AG04449 (cell line): ENCODE results near the gene SLAMF8.

Source experiments
- CTCF ChIA-PET: fragments of 350-600 bp; formaldehyde crosslinking; extraction: SDS; loops from one replicate; lab custom pipeline; 2021; ENCODE audit warnings: antibody characterized with exemption; lab: Yijun Ruan, JAX
- POLR2A ChIA-PET: fragments of 400-600, 350-600 bp; formaldehyde crosslinking; extraction: SDS; loops from one replicate; lab custom pipeline; 2020; ENCODE audit warnings: antibody characterized with exemption, inconsistent platforms; lab: Yijun Ruan, JAX
- DNase-seq: peaks from one replicate; pipeline ENCODE4 v3.0.0-alpha.2; 2010; ENCODE audit warnings: low read depth, low spot score
- H3K4me3 ChIP-seq: 2 replicates; pipeline ENCODE4 v1.5.1; 2011; ENCODE audit warnings: low read depth, mild to moderate bottlenecking, control low read depth, low read length
- CTCF ChIP-seq: IDR thresholded peaks from one replicate; pipeline ENCODE4 v1.5.1; 2011; ENCODE audit warnings: mild to moderate bottlenecking, moderate library complexity, low read length, control low read depth, inconsistent platforms; ENCODE audit not compliant: insufficient read depth; ENCODE audit errors: missing control alignments

The SLAMF8 gene

GRCh38 chr1:159870704-159871103, 44.0 kb downstream of the SLAMF8 start:
- CTCF ChIA-PET: interaction anchor here (0.9 to 2.2 kb wide), 3 partner anchors 11 to 72 kb away, joined by 4 to 10 read pairs (median 9); no protein-coding TSS in a partner anchor
- POLR2A ChIA-PET: no interaction called here
- no peak for TF ChIP-seq CTCF
- DNase-seq: no peak
- no peak overlapping the region for H3K4me3 ChIP-seq

GRCh38 chr1:159872891-159873290, 46.2 kb downstream of the SLAMF8 start:
- TF ChIP-seq CTCF: no peak
- ChIA-PET POLR2A (interaction anchor here (1.0 kb wide), 1 partner anchor 19 kb away, joined by 3 read pairs; no protein-coding TSS in a partner anchor), CTCF (interaction anchor here (0.7 to 3.8 kb wide), 7 partner anchors 8 to 52 kb away, joined by 3 to 25 read pairs (median 4); partner anchors contain the start of gene VSIG8)
- H3K4me3 ChIP-seq: no peak overlapping the region
- DNase-seq: no peak

- DNase-seq: no peak
- H3K4me3 ChIP-seq: no peak overlapping the region
- ChIA-PET POLR2A (no interaction called here), CTCF (interaction anchor here (0.8 to 3.8 kb wide), 8 partner anchors 8 to 77 kb away, joined by 3 to 25 read pairs (median 4); partner anchors contain the start of gene VSIG8)
- TF ChIP-seq CTCF: no peak
Observed at GRCh38 chr1:159873530-159874143, 47.0 kb downstream of the SLAMF8 start.

- TF ChIP-seq CTCF: no peak
- ChIA-PET CTCF (interaction anchor here (1.1 to 5.7 kb wide), 5 partner anchors 9 to 130 kb away, joined by 4 to 89 read pairs (median 5); no protein-coding TSS in a partner anchor), POLR2A (no interaction called here)
- no peak for DNase-seq
- H3K4me3 ChIP-seq: no peak overlapping the region
Observed at GRCh38 chr1:159877695-159878444, 51.2 kb downstream of the SLAMF8 start.

GRCh38 chr1:159879136-159879535, 52.5 kb downstream of the SLAMF8 start:
- POLR2A ChIA-PET: no interaction called here
- TF ChIP-seq CTCF: no peak
- no peak overlapping the region for H3K4me3 ChIP-seq
- DNase-seq: no peak
- CTCF ChIA-PET: interaction anchor here (0.8 to 5.7 kb wide), 6 partner anchors 10 to 128 kb away, joined by 3 to 89 read pairs (median 4); no protein-coding TSS in a partner anchor

- H3K4me3 ChIP-seq: no peak overlapping the region
- DNase-seq: no peak
- ChIA-PET CTCF (interaction anchor here (1.2 to 5.7 kb wide), 7 partner anchors 10 to 127 kb away, joined by 3 to 89 read pairs (median 9); partner anchors contain the start of gene DUSP23), POLR2A (no interaction called here)
- TF ChIP-seq CTCF: no peak
Observed at GRCh38 chr1:159879977-159880376, 53.3 kb downstream of the SLAMF8 start.
